Esophagus squamous epithelium (tissue), 5 donors: ENCODE data around the gene ACOT13. TPM values are rescaled to one million over a fixed set of nuclear protein-coding genes. Genes with fewer than 3 reads are reported as not detected.
"Not testable (repeated sequence)": the region's sequence is repeated elsewhere in the genome, so short reads cannot be mapped to it uniquely, and the experiment has no call there.

Source experiments
- DNase-seq: peaks from one replicate; lab custom pipeline; 2025; lab: John Stamatoyannopoulos, UW
- H3K27ac ChIP-seq, 4 donors: fragments of 200-600 bp; sonication (generic); one replicate each; pipeline ENCODE4 v1.5.1; 2016 to 2019; ENCODE audit warnings: mild to moderate bottlenecking in 1 of 4
- H3K27me3 ChIP-seq, 4 donors: fragments of 200-600 bp; sonication (generic); 1 replicate in 3 of 4; 2 replicates in 1 of 4; pipeline versions ENCODE4 v1.5.1 to v1.6.0; 2017 to 2021; ENCODE audit warnings: antibody characterized with exemption in 1 of 4
- H3K36me3 ChIP-seq, 3 donors: fragments of 200-600 bp; sonication (generic); one replicate each; pipeline ENCODE4 v1.5.1; 2016 to 2019
- H3K4me1 ChIP-seq, 3 donors: fragments of 200-600 bp; sonication (generic); one replicate each; pipeline ENCODE4 v1.5.1; 2017 to 2019
- H3K4me3 ChIP-seq, 4 donors: fragments of 200-600 bp; sonication (generic); 1 replicate in 3 of 4; 2 replicates in 1 of 4; pipeline ENCODE4 v1.5.1; 2016 to 2019; ENCODE audit warnings: mild to moderate bottlenecking in 2 of 4, moderate library complexity in 1 of 4
- H3K9me3 ChIP-seq, 3 donors: fragments of 200-600 bp; sonication (generic); one replicate each; pipeline ENCODE4 v1.5.1; 2016 to 2019
- POLR2A ChIP-seq, 4 donors: fragments of 450-650 bp; IDR thresholded peaks; one replicate each; pipeline ENCODE4 v1.6.1; 2017; ENCODE audit warnings: antibody characterized with exemption in 4 of 4, mild to moderate bottlenecking in 4 of 4, moderate library complexity in 3 of 4
- WGBS, 2 donors: methylation state at CpG; one replicate each; pipeline ENCODE4 v1.1.5; 2018; 5-methylcytosine and 5-hydroxymethylcytosine counted together
- intact Hi-C: fragments of 100-400 bp; cut with DNase I; formaldehyde crosslinking; loops from one replicate; pipeline ENCODE4 v1.15.0; 2022
- total RNA-seq, 4 donors: library from RNA; depleted of rRNA; stranded (reverse); fragments of >200 nt; gene quantifications; one replicate each; pipeline ENCODE4 v1.1.0, GENCODE V29; 2016
- TF ChIP-seq, protein P1 (sequence below), 6 experiments: fragments of 450-650 bp in 4 of 6; fragments of 200-600 bp in 2 of 6; sonication (generic) in 2 of 6; IDR thresholded peaks; one replicate each; pipeline ENCODE4 v1.5.1; 2016 to 2019; ENCODE audit warnings: antibody characterized with exemption in 6 of 6, mild to moderate bottlenecking in 4 of 6, moderate library complexity in 4 of 6
- donor health status: DM: yes; HTN: yes; CAD: no.

ACOT13 gene
- total RNA-seq, 4 donors from 2014 or later = 2.5 to 6.1 (median 3.6) TPM

DNA sequence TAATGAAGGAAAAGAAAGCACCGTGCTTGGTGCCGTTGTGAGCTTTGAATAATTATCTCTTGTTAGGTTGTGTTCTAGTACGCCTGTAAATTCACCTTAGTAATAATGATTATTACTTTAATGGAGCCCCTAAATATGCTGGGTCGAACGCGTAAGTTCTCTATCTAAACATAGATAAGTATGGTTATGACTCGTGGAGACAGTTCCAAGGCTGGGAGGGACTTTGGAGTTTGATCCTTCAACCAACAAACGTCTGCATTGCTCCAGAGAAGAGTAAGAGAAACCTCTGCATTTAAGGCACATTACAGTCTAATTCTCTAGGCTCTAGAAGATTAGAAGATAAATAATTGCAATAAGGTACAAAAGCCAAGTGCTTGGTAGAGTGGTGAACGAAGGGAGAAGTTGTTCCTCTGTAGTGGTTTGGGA, 514 bp downstream of the ACOT13 start:
- H3K27ac ChIP-seq = peak overlapping the region; percentile 87 to 94 (median 91)
- peaks cover 4 to 38% (median 19%) of the 10 kb centered on the region in 3 donors for H3K4me1 ChIP-seq
- 2 to 3% methylated on average over 9 of the region's 9 CpGs for WGBS, 2 donors
- no peaks in the 10 kb centered on the region for H3K9me3 ChIP-seq
- no peak for DNase-seq
- H3K4me3 ChIP-seq = peak overlapping the region; percentile 69 to 82 (median 74)
- no peaks in the 10 kb centered on the region for H3K27me3 ChIP-seq
- intact Hi-C loops = no loop called here
- TF ChIP-seq POLR2A (IDR thresholded peaks at IDR 0.05) = no peak
- TF ChIP-seq, protein P1, sequence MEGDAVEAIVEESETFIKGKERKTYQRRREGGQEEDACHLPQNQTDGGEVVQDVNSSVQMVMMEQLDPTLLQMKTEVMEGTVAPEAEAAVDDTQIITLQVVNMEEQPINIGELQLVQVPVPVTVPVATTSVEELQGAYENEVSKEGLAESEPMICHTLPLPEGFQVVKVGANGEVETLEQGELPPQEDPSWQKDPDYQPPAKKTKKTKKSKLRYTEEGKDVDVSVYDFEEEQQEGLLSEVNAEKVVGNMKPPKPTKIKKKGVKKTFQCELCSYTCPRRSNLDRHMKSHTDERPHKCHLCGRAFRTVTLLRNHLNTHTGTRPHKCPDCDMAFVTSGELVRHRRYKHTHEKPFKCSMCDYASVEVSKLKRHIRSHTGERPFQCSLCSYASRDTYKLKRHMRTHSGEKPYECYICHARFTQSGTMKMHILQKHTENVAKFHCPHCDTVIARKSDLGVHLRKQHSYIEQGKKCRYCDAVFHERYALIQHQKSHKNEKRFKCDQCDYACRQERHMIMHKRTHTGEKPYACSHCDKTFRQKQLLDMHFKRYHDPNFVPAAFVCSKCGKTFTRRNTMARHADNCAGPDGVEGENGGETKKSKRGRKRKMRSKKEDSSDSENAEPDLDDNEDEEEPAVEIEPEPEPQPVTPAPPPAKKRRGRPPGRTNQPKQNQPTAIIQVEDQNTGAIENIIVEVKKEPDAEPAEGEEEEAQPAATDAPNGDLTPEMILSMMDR (IDR thresholded peaks at IDR 0.05) = no peak
- peaks cover 0 to 26% (median 0%) of the 10 kb centered on the region in 3 donors for H3K36me3 ChIP-seq

DNA sequence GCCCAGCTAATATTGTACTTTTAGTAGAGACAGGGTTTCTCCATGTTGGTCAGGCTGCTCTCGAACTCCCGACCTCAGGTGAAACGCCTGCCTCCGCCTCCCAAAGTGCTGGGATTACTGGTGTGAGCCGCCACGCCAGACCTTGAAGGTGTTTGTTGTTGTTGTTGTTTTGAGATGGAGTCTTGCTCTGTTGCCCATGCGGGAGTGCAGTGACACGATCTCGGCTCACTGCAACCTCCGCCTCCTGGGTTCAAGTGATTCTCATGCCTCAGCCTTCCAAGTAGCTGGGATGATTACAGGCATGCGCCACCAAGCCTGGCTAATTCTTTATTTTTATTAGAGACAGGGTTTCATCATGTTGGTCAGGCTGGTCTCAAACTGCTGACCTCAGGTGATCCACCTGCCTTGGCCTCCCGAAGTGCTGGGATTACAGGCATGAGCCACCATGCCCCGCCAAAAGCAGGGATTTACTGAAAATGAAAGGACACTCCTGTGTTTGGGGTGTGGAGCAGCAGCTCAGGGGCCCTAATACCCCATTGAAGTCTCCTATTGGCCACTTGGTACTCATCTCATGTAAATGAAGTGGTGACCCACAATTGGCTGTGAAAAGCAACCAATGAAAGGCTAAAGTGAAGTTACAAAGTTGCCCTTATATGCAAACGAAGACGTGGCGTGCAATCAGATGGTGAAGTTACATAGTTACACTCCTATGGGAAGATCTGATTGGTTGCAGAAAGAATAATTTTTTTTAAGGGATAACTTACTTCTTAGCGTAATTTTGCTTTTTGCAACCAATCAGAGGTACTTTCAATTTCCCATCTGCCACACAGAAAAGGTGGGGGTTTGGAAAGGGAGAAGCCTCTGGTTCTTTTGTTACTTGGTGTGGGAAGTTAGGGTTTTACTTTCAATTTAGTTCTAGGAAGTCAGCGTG, 1.5 kb downstream of the ACOT13 start:
- H3K9me3 ChIP-seq, H3K27me3 ChIP-seq, DNase-seq, intact Hi-C loops: not testable (repeated sequence)
- peaks cover 0 to 17% (median 0%) of the 10 kb centered on the region in 3 donors for H3K36me3 ChIP-seq
- 94 to 96% methylated on average over 18 of the region's 18 CpGs for WGBS, 2 donors
- H3K27ac ChIP-seq = peak overlapping the region in 1 of 4 donors; percentile 90
- peaks cover 4 to 35% (median 19%) of the 10 kb centered on the region in 3 donors for H3K4me1 ChIP-seq
- H3K4me3 ChIP-seq = peak overlapping the region in 2 of 4 donors; percentile 69 to 75

DNA sequence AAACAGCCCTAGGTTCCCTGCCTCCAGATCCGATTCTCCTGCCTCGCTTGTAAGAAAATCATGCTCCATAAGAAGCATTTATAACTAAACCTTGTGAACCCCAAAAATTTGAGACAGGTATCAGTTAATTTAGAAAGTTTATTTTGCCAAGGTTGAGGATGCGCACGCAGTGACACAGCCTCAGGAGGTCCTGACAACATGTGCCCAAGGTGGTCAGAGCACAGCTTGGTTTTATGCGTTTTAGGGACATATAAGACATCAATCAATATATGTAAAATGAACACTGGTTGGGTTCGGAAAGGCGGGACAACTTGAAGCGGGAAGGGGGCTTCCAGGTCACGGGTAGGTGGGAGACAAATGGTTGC, 2.1 kb downstream of the ACOT13 start:
- Histone ChIP-seq H3K27me3 (no peaks in the 10 kb centered on the region), H3K27ac (no peak overlapping the region), H3K4me1 (peaks cover 4 to 35% (median 19%) of the 10 kb centered on the region in 3 donors), H3K9me3 (peaks cover 0 to 8% (median 0%) of the 10 kb centered on the region in 3 donors), H3K4me3 (no peak overlapping the region), H3K36me3 (peaks cover 0 to 10% (median 0%) of the 10 kb centered on the region in 3 donors)
- 88 to 96% methylated on average over 9 of the region's 9 CpGs for WGBS, 2 donors
- DNase-seq = no peak
- TF ChIP-seq, protein P1 (IDR thresholded peaks at IDR 0.05) = no peak
- TF ChIP-seq POLR2A (IDR thresholded peaks at IDR 0.05) = no peak
- intact Hi-C loops = no loop called here

DNA sequence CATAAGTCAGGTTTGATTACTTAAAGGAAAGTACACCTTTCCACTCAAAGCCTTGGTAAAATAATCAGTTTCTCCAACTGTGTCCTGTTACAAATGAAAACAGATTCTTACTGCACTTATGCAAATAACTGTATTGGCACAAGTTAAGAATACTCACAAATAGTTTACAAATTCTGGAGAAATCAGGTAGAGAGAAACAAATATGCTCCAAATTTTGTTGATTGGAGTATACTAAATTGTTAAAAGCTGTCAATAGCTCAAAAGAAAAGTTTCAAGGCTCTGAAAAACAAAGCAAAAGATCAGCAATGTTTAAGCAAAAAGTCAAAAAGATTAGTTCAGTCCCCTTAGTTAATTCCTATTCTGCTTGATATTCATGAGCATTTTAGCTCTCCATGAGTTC, 3.6 kb downstream of the ACOT13 start:
- intact Hi-C loops, DNase-seq, H3K27ac ChIP-seq, H3K27me3 ChIP-seq, H3K36me3 ChIP-seq, H3K4me3 ChIP-seq: not testable (repeated sequence)
- H3K9me3 ChIP-seq = peaks cover 0 to 14% (median 0%) of the 10 kb centered on the region in 3 donors
- peaks cover 4 to 22% (median 13%) of the 10 kb centered on the region in 3 donors for H3K4me1 ChIP-seq

DNA sequence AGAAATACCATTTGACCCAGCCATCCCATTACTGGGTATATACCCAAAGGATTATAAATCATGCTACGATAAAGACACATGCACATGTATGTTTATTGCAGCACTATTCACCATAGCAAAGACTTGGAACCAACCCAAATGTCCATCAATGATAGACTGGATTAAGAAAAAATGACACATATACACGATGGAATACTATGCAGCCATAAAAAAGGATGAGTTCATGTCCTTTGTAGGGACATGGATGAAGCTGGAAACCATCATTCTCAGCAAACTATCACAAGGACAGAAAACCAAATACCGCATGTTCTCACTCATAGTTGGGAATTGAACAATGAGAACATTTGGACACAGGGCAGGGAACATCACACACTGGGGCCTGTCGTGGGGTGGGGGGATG, 4.2 kb downstream of the ACOT13 start:
- H3K27ac ChIP-seq, intact Hi-C loops, H3K4me3 ChIP-seq, H3K27me3 ChIP-seq, DNase-seq, H3K36me3 ChIP-seq: not testable (repeated sequence)
- Histone ChIP-seq H3K9me3 (peaks cover 0 to 14% (median 0%) of the 10 kb centered on the region in 3 donors), H3K4me1 (peaks cover 4 to 16% (median 9%) of the 10 kb centered on the region in 3 donors)
- 92 to 98% methylated on average over 4 of the region's 4 CpGs for WGBS, 2 donors

DNA sequence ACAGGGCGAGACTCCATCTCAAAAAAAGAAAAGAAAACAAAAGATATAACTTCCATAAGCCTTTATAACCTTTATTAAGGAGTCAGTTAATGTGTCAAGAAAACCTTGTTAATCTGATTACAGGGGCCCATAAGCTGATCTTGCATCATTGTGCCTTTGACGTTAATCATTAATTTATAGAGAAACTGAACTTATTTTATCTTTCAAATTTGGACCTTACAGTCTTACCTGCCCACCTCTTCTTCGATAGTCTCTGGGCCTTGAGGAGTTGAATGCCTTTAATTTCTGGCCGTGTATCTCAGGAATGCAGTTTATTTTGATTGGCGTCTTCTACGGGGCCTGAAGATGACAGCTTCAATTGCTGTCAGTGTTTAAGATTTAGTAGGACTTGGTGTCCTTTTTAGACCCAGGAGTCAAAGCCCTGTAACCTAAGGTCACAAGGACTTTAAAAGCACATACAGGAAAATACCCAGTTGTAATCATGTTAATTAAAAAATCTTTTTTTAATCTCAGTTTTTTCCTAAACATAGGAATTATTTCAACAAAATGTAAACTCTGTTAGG, 5.8 kb downstream of the ACOT13 start:
- WGBS, 2 donors = 82 to 87% methylated on average over 6 of the region's 6 CpGs
- intact Hi-C loops = no loop called here
- H3K4me3 ChIP-seq = no peak overlapping the region

More for the DNA sequence above, 5.8 kb downstream of the ACOT13 start:
- Histone ChIP-seq H3K27ac (no peak overlapping the region), H3K9me3 (peaks cover 0 to 14% (median 0%) of the 10 kb centered on the region in 3 donors), H3K4me1 (peaks cover 3 to 11% (median 8%) of the 10 kb centered on the region in 3 donors), H3K27me3 (no peaks in the 10 kb centered on the region), H3K36me3 (no peaks in the 10 kb centered on the region)
- no peak for DNase-seq
- TF ChIP-seq, protein P1 (IDR thresholded peaks at IDR 0.05) = no peak
- TF ChIP-seq POLR2A (IDR thresholded peaks at IDR 0.05) = no peak
